IPS-15b (cell line): ENCODE measurements around the gene GRIK4.

Experiments used
- H3K27me3 ChIP-seq: one replicate; pipeline ENCODE4 v1.6.1; 2013; ENCODE audit warnings: low read length; ENCODE audit not compliant: control insufficient read depth, insufficient read depth
- H3K36me3 ChIP-seq: one replicate; pipeline ENCODE4 v1.6.1; 2013; ENCODE audit warnings: low read length; ENCODE audit not compliant: control insufficient read depth, insufficient read depth
- H3K4me1 ChIP-seq: one replicate; pipeline ENCODE4 v1.6.1; 2013; ENCODE audit warnings: mild to moderate bottlenecking, low read length; ENCODE audit not compliant: control insufficient read depth, insufficient read depth
- H3K4me3 ChIP-seq: one replicate; pipeline ENCODE4 v1.5.1; 2013; ENCODE audit warnings: low read depth, low read length
- H3K9ac ChIP-seq: one replicate; pipeline ENCODE4 v1.6.1; 2013; ENCODE audit warnings: low read depth, mild to moderate bottlenecking, low read length
- H3K9me3 ChIP-seq: one replicate; pipeline ENCODE4 v1.6.1; 2013; ENCODE audit warnings: mild to moderate bottlenecking, low read length; ENCODE audit not compliant: control insufficient read depth, insufficient read depth

Gene GRIK4

GRCh38 chr11:120738516-120739046 lies 227.0 kb downstream of the GRIK4 start:
- Histone ChIP-seq H3K27me3 (no peaks in the 10 kb centered on the region), H3K36me3 (no peaks in the 10 kb centered on the region), H3K4me1 (no peaks in the 10 kb centered on the region), H3K9ac (no peak overlapping the region), H3K9me3 (no peaks in the 10 kb centered on the region), H3K4me3 (no peak overlapping the region)

- Histone ChIP-seq H3K9ac (no peak overlapping the region), H3K36me3 (no peaks in the 10 kb centered on the region), H3K27me3 (no peaks in the 10 kb centered on the region), H3K4me3 (no peak overlapping the region), H3K9me3 (no peaks in the 10 kb centered on the region), H3K4me1 (no peaks in the 10 kb centered on the region)
Measured at GRCh38 chr11:120739780-120740179, 228.2 kb downstream of the GRIK4 start.

- H3K36me3 ChIP-seq, result no peaks in the 10 kb centered on the region
- H3K9ac ChIP-seq, result no peak overlapping the region
- no peaks in the 10 kb centered on the region for H3K4me1 ChIP-seq
- H3K9me3 ChIP-seq, result no peaks in the 10 kb centered on the region
- no peak overlapping the region for H3K4me3 ChIP-seq
- no peaks in the 10 kb centered on the region for H3K27me3 ChIP-seq
Measured at GRCh38 chr11:120740380-120740779, 228.8 kb downstream of the GRIK4 start.

- Histone ChIP-seq H3K27me3 (no peaks in the 10 kb centered on the region), H3K9me3 (no peaks in the 10 kb centered on the region), H3K4me1 (peaks cover 6% of the 10 kb centered on the region), H3K36me3 (no peaks in the 10 kb centered on the region), H3K4me3 (no peak overlapping the region), H3K9ac (no peak overlapping the region)
Measured at GRCh38 chr11:120744016-120744994, 232.8 kb downstream of the GRIK4 start.

GRCh38 chr11:120746376-120746775 lies 234.8 kb downstream of the GRIK4 start:
- peaks cover 6% of the 10 kb centered on the region for H3K4me1 ChIP-seq
- no peaks in the 10 kb centered on the region for H3K36me3 ChIP-seq
- H3K4me3 ChIP-seq, result no peak overlapping the region
- H3K27me3 ChIP-seq, result no peaks in the 10 kb centered on the region
- H3K9me3 ChIP-seq, result no peaks in the 10 kb centered on the region
- no peak overlapping the region for H3K9ac ChIP-seq

GRCh38 chr11:120746836-120747609 lies 235.5 kb downstream of the GRIK4 start:
- Histone ChIP-seq H3K9me3 (no peaks in the 10 kb centered on the region), H3K9ac (no peak overlapping the region), H3K4me3 (no peak overlapping the region), H3K27me3 (no peaks in the 10 kb centered on the region), H3K36me3 (no peaks in the 10 kb centered on the region), H3K4me1 (peaks cover 6% of the 10 kb centered on the region)

DNA sequence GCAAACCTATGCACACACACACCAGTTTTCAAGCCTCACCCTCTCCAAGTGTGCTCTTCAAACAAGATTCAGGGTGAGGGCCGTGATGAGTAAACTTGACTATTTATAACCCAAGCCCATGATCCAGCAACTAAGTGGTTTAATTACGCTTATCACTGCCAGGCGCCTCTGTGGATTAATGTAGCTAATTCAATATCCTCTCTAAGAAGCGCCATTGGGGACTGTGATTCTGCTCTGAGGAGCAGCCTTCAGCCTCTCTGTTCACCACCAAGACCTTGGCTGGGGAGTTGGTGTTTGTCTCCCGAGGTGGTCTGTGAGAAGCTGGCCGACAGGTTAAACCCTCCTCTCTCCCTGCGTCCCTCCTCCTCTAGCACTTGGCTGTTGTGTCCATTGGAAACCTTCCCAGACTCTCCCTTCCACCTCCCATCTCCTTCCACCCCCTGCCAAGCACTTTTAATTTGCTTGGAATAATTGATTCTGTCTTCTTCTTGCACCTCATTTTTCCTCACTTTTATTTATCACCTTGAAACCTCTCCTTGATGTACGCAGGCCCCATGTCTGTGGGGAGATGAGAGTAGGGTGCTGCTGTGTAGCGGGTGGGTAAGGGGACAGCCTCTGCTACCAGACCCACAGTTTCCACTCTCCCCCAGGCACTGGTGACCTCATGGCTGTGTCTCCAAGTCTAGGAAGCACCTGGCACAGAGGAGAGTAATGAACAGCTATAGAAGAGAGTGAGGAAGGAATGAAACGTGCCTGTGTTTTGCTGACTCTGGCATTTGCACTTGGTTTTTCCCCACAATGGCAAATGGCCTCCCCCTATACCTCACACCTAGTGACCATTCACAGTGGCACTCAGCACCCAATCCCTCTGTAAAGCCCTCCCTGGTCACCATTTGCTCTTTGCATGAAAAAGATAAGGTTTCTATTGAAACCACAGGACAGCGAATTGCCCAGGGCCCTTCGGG lies 236.6 kb downstream of the GRIK4 start:
- H3K27me3 ChIP-seq, result no peaks in the 10 kb centered on the region
- no peak overlapping the region for H3K4me3 ChIP-seq
- peaks cover 6% of the 10 kb centered on the region for H3K4me1 ChIP-seq

DNA sequence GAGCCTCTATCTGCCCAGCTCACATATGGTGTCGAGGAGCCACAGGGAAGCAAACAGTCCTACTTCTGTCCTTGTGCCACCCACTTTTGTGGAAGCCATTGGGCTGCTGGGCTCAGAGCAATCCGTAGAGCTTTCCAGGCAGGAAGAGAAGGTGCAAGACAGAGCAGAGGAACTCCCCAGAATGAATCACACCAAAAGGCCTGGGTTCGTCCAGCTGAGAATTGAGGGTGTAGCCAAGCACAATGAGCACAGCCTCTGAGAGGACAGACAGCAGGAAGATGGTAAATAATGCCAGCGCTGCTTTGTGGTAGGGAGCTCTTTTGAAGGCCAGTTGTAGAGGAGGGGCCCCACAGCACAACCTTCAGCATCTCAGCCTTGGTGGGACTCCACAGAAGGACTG lies 237.8 kb downstream of the GRIK4 start:
- no peaks in the 10 kb centered on the region for H3K9me3 ChIP-seq
- H3K4me1 ChIP-seq, result peaks cover 6% of the 10 kb centered on the region
- H3K9ac ChIP-seq, result no peak overlapping the region
- H3K4me3 ChIP-seq, result no peak overlapping the region
- H3K27me3 ChIP-seq, result no peaks in the 10 kb centered on the region
- no peaks in the 10 kb centered on the region for H3K36me3 ChIP-seq

More for the DNA sequence above, 236.6 kb downstream of the GRIK4 start:
- H3K9ac ChIP-seq, result no peak overlapping the region
- no peaks in the 10 kb centered on the region for H3K9me3 ChIP-seq
- H3K36me3 ChIP-seq, result no peaks in the 10 kb centered on the region

DNA sequence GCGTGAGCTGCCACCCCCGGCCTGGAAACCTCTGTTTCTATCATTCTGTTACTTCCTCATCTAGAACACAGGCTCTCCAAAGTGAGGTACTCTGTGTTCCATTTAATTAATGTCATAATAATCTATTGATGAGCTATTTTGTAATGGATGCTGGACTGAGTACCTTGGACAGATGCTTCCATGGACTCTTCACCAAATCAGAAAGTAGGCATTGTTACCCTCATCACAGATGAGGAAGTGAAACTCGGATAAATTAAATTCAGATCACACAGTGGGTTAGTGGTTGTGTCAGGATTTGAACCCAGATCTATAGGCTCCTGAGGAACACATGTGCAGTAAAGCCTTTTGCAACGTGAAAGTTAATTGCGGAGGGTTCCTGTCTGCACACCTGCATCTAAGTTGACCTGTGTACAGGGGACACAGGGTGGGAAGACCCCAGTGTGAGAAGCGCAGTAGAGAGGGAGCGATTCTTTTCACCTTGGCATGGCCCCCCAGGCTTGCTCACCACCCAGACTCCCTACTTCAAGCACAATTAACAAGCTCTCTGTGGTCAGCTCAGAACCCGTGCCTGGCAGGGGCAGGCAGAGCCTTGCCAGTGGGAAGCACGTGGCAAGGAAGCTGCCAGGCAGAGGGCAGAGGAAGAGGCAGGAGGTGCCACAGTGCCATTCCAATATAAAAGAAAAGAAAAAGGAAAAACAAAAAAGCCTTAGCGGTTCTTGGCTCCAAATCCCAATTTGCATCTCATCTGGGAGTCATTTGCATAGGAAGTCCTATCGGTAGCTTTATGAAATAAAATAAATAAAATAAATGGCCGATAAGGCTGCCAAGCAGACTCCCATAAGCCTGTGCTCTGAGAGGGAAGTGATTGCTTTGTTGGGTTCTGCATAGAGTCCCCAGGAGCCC lies 239.3 kb downstream of the GRIK4 start:
- Histone ChIP-seq H3K4me3 (no peak overlapping the region), H3K27me3 (no peaks in the 10 kb centered on the region), H3K4me1 (peaks cover 6% of the 10 kb centered on the region), H3K36me3 (no peaks in the 10 kb centered on the region), H3K9ac (no peak overlapping the region), H3K9me3 (no peaks in the 10 kb centered on the region)

- Histone ChIP-seq H3K9ac (no peak overlapping the region), H3K36me3 (no peaks in the 10 kb centered on the region), H3K4me3 (no peak overlapping the region), H3K27me3 (no peaks in the 10 kb centered on the region), H3K9me3 (no peaks in the 10 kb centered on the region), H3K4me1 (peaks cover 6% of the 10 kb centered on the region)
Measured at GRCh38 chr11:120751550-120751949, 240.0 kb downstream of the GRIK4 start.
